IPS-11a (cell line): ENCODE results near the gene CLPTM1.
A peak's percentile ranks its signal among the peaks of the same experiment; 100 is the strongest.
"Not testable (repeated sequence)": the region's sequence is repeated elsewhere in the genome, so short reads cannot be mapped to it uniquely, and the experiment has no call there.

Source experiments
- H3K4me3 ChIP-seq: one replicate; pipeline ENCODE4 v1.5.1; 2013; ENCODE audit warnings: low read depth, low read length, control low read depth

CLPTM1 gene

GRCh38 chr19:44942067-44942571 lies 13.1 kb upstream of the CLPTM1 start, which contains the start of gene APOC4:
APOC4 (plus strand) TSS chr19:44942237; CDS start chr19:44942278, 41 bp downstream.
- no peak within 1 kb of the TSS for H3K4me3 ChIP-seq

GRCh38 chr19:44943801-44944249 lies 11.4 kb upstream of the CLPTM1 start:
- H3K4me3 ChIP-seq: no peak overlapping the region

- H3K4me3 ChIP-seq: no peak overlapping the region
Observed at GRCh38 chr19:44947041-44947581, 8.1 kb upstream of the CLPTM1 start.

- H3K4me3 ChIP-seq: no peak overlapping the region
Observed at GRCh38 chr19:44948237-44948636, 6.9 kb upstream of the CLPTM1 start.

GRCh38 chr19:44948763-44949374 lies 6.3 kb upstream of the CLPTM1 start:
- no peak overlapping the region for H3K4me3 ChIP-seq

GRCh38 chr19:44949550-44949949 lies 5.6 kb upstream of the CLPTM1 start:
- no peak overlapping the region for H3K4me3 ChIP-seq

GRCh38 chr19:44951179-44952159 lies 3.7 kb upstream of the CLPTM1 start:
- no peak overlapping the region for H3K4me3 ChIP-seq

- H3K4me3 ChIP-seq: peak overlapping the region; percentile 99
Observed at GRCh38 chr19:44954278-44954648, 917 bp upstream of the CLPTM1 start.

GRCh38 chr19:44955505-44956439 lies 592 bp downstream of the CLPTM1 start:
- peak overlapping the region; percentile 99 for H3K4me3 ChIP-seq

- H3K4me3 ChIP-seq: no peak overlapping the region
Observed at GRCh38 chr19:44957526-44957925, 2.3 kb downstream of the CLPTM1 start.

- H3K4me3 ChIP-seq: no peak overlapping the region
Observed at GRCh38 chr19:44958090-44958489, 2.9 kb downstream of the CLPTM1 start.

GRCh38 chr19:44959691-44960090 lies 4.5 kb downstream of the CLPTM1 start:
- no peak overlapping the region for H3K4me3 ChIP-seq

GRCh38 chr19:44960906-44961728 lies 5.9 kb downstream of the CLPTM1 start:
- no peak overlapping the region for H3K4me3 ChIP-seq

GRCh38 chr19:44961821-44962220 lies 6.6 kb downstream of the CLPTM1 start:
- H3K4me3 ChIP-seq: no peak overlapping the region

- H3K4me3 ChIP-seq: no peak overlapping the region
Observed at GRCh38 chr19:44968118-44968517, 12.9 kb downstream of the CLPTM1 start.

GRCh38 chr19:44968670-44969069 lies 13.5 kb downstream of the CLPTM1 start:
- no peak overlapping the region for H3K4me3 ChIP-seq

GRCh38 chr19:44969437-44969836 lies 14.3 kb downstream of the CLPTM1 start:
- H3K4me3 ChIP-seq: no peak overlapping the region

- not testable (repeated sequence) for H3K4me3 ChIP-seq
Observed at GRCh38 chr19:44971451-44971850, 16.3 kb downstream of the CLPTM1 start.

- no peak overlapping the region for H3K4me3 ChIP-seq
Observed at GRCh38 chr19:44972802-44973201, 17.6 kb downstream of the CLPTM1 start.
